Neural cell (in vitro differentiated cells): Measurements from ENCODE around the gene MAGI1. TPM values are rescaled to one million over a fixed set of nuclear protein-coding genes. Genes with fewer than 3 reads are reported as not detected.
A peak's percentile ranks its signal among the peaks of the same experiment; 100 is the strongest.

Source experiments
- H2AFZ ChIP-seq: fragments of 200-600, 300-800 bp; sonication (generic), shearing (Covaris generic); 2 replicates; pipeline ENCODE4 v1.6.0; 2014; ENCODE audit warnings: low read depth, mild to moderate bottlenecking, antibody characterized with exemption, low read length, moderate library complexity
- H3F3A ChIP-seq: fragments of 200-600 bp; shearing (Covaris generic); 2 replicates; pipeline ENCODE4 v1.6.1; 2016; ENCODE audit warnings: mild to moderate bottlenecking, moderate library complexity, mixed read lengths, antibody characterized with exemption, low read length; ENCODE audit not compliant: insufficient read depth, poor library complexity, severe bottlenecking
- H3K27ac ChIP-seq: fragments of 200-600, 300-800 bp; sonication (generic), shearing (Covaris generic); 2 replicates; pipeline ENCODE4 v1.5.1; 2014; ENCODE audit warnings: mild to moderate bottlenecking, low read length, moderate library complexity
- H3K27me3 ChIP-seq: fragments of 300-800, 200-600 bp; sonication (generic), shearing (Covaris generic); 2 replicates; pipeline ENCODE4 v1.6.0; 2014; ENCODE audit warnings: mild to moderate bottlenecking, low read depth, low read length, moderate library complexity; ENCODE audit not compliant: insufficient read depth
- H3K36me3 ChIP-seq: fragments of 300-800, 200-600 bp; sonication (generic), shearing (Covaris generic); 2 replicates; pipeline ENCODE4 v1.5.1; 2014; ENCODE audit warnings: mild to moderate bottlenecking, antibody characterized with exemption, low read length, moderate library complexity; ENCODE audit not compliant: insufficient read depth
- H3K4me2 ChIP-seq: fragments of 300-800, 200-600 bp; sonication (generic), shearing (Covaris generic); 2 replicates; pipeline ENCODE4 v1.6.0; 2014; ENCODE audit warnings: mild to moderate bottlenecking, low read length
- H3K4me3 ChIP-seq: fragments of 300-800, 200-600 bp; sonication (generic), shearing (Covaris generic); 2 replicates; pipeline ENCODE4 v1.5.1; 2014; ENCODE audit warnings: mild to moderate bottlenecking, low read length, moderate library complexity
- H3K79me2 ChIP-seq: fragments of 200-600 bp; shearing (Covaris generic); replicated peaks from 2 replicates; pipeline ENCODE4 v1.6.0; 2014; ENCODE audit warnings: mild to moderate bottlenecking, low read length, moderate library complexity; ENCODE audit not compliant: insufficient read depth
- H3K9ac ChIP-seq: fragments of 300-800, 200-600 bp; sonication (generic), shearing (Covaris generic); 2 replicates; pipeline ENCODE4 v1.6.1; 2016; ENCODE audit warnings: mild to moderate bottlenecking, low read length, mixed read lengths
- H3K9me2 ChIP-seq: fragments of 200-600 bp; shearing (Covaris generic); 2 replicates; pipeline ENCODE4 v1.6.1; 2016; ENCODE audit warnings: mild to moderate bottlenecking, low read length, mixed read lengths; ENCODE audit not compliant: insufficient read depth
- H3K9me3 ChIP-seq: fragments of 200-600, 300-800 bp; sonication (generic), shearing (Covaris generic); 2 replicates; pipeline ENCODE4 v1.6.1; 2016; ENCODE audit warnings: mild to moderate bottlenecking, mixed run types, low read length, moderate library complexity, mixed read lengths
- H4K20me1 ChIP-seq: fragments of 200-600 bp; shearing (Covaris generic); 2 replicates; pipeline ENCODE4 v1.6.1; 2016; ENCODE audit warnings: mild to moderate bottlenecking, mixed run types; ENCODE audit not compliant: insufficient read depth
- EP300 ChIP-seq: fragments of 450-650 bp; conservative IDR thresholded peaks from 2 replicates; pipeline ENCODE4 v1.6.1; 2014; ENCODE audit warnings: antibody characterized with exemption, mild to moderate bottlenecking, moderate library complexity; ENCODE audit not compliant: poor library complexity, severe bottlenecking
- EZH2 ChIP-seq: fragments of 200-600, 300-800 bp; shearing (Covaris generic), sonication (generic); IDR thresholded peaks from 2 replicates; pipeline ENCODE4 v1.6.1; 2014; ENCODE audit warnings: antibody characterized with exemption, low read length, borderline replicate concordance, mild to moderate bottlenecking; ENCODE audit not compliant: insufficient read depth, poor library complexity, severe bottlenecking
- MXI1 ChIP-seq: fragments of 450-650 bp; conservative IDR thresholded peaks from 2 replicates; pipeline ENCODE4 v1.6.1; 2014; ENCODE audit warnings: antibody characterized with exemption, mild to moderate bottlenecking; ENCODE audit not compliant: poor library complexity, severe bottlenecking
- POLR2AphosphoS5 ChIP-seq: IDR thresholded peaks from 2 replicates; pipeline ENCODE4 v1.6.1; 2012
- RAD21 ChIP-seq: fragments of 450-650 bp; conservative IDR thresholded peaks from 2 replicates; pipeline ENCODE4 v1.6.1; 2014; ENCODE audit warnings: antibody characterized with exemption, mild to moderate bottlenecking, moderate library complexity
- SMC3 ChIP-seq: fragments of 450-650 bp; conservative IDR thresholded peaks from 2 replicates; pipeline ENCODE4 v1.6.1; 2014; ENCODE audit warnings: antibody characterized with exemption, mild to moderate bottlenecking, moderate library complexity; ENCODE audit not compliant: poor library complexity
- TAF1 ChIP-seq: IDR thresholded peaks from 2 replicates; pipeline ENCODE4 v1.6.1; 2012; ENCODE audit warnings: low read depth
- polyA plus RNA-seq: library from polyadenylated mRNA; depleted of rRNA; stranded (reverse); fragments of >200 nt; gene quantifications from 2 replicates; pipeline ENCODE4 v1.2.3, GENCODE V29; 2014
- TF ChIP-seq, protein P1 (sequence below): fragments of 450-650 bp; IDR thresholded peaks from 2 replicates; pipeline ENCODE4 v1.5.1; 2014; ENCODE audit warnings: antibody characterized with exemption, mild to moderate bottlenecking, moderate library complexity; ENCODE audit not compliant: poor library complexity, severe bottlenecking
- TF ChIP-seq, protein P2 (sequence below): IDR thresholded peaks from 2 replicates; pipeline ENCODE4 v1.6.1; 2012; ENCODE audit warnings: borderline replicate concordance

MAGI1 gene
- polyA plus RNA-seq, 1 donor from 2014 or later, result 44.7 TPM

DNA sequence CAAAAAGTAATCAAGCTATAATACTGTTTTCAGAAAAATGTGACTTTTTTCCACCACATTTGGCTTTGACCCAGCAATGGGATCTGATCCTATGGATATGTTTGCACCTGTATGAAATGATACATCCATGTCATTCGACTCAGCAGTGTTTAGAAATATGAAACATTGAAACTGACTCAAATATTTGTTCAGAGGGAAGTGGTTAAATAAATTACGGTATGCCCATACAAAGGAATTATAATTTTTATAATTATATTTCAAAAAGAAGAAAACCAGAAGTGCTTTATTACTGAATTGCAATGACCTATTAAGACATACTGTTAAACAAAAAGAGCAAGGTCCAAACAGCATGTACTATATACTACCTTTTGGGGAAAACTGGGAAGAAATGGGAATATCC is 546.5 kb downstream of the MAGI1 start:
- no peak overlapping the region for H3K4me2 ChIP-seq
- no peak overlapping the region for H3K9ac ChIP-seq
- H3K36me3 ChIP-seq, result no peaks in the 10 kb centered on the region
- no peak for TF ChIP-seq TAF1
- no peaks in the 10 kb centered on the region for H4K20me1 ChIP-seq
- H3K27ac ChIP-seq, result no peak overlapping the region
- H3K9me3 ChIP-seq, result no peaks in the 10 kb centered on the region
- no peak overlapping the region for H2AFZ ChIP-seq
- no peak overlapping the region for H3K4me3 ChIP-seq
- H3K9me2 ChIP-seq, result no peaks in the 10 kb centered on the region
- H3F3A ChIP-seq, result no peaks in the 10 kb centered on the region
- no peaks in the 10 kb centered on the region for H3K79me2 ChIP-seq
- no peaks in the 10 kb centered on the region for H3K27me3 ChIP-seq

DNA sequence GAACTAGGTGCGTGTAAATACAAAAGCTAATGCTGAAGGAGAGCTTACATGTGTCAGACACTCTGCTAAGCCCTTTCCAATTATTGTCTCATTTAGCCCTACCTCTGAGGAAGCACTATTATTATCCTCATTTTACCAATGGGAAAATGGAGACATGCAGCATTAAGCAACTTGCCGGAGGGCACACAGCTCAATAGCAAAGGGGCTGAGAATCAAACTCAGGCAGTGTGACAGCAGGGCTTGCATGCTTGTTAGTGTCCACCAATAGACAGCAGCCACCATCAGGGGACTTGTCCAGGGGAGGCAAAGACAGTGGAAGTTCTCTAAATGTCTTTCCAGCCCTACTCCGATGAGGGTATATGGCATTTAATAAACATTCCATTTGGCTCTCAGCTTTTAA is 548.6 kb downstream of the MAGI1 start:
- H4K20me1 ChIP-seq, result no peaks in the 10 kb centered on the region
- peaks cover under 1% of the 10 kb centered on the region for H3K79me2 ChIP-seq
- H3K4me2 ChIP-seq, result no peak overlapping the region
- no peak overlapping the region for H3K4me3 ChIP-seq
- H3K36me3 ChIP-seq, result no peaks in the 10 kb centered on the region
- TF ChIP-seq, protein P1, sequence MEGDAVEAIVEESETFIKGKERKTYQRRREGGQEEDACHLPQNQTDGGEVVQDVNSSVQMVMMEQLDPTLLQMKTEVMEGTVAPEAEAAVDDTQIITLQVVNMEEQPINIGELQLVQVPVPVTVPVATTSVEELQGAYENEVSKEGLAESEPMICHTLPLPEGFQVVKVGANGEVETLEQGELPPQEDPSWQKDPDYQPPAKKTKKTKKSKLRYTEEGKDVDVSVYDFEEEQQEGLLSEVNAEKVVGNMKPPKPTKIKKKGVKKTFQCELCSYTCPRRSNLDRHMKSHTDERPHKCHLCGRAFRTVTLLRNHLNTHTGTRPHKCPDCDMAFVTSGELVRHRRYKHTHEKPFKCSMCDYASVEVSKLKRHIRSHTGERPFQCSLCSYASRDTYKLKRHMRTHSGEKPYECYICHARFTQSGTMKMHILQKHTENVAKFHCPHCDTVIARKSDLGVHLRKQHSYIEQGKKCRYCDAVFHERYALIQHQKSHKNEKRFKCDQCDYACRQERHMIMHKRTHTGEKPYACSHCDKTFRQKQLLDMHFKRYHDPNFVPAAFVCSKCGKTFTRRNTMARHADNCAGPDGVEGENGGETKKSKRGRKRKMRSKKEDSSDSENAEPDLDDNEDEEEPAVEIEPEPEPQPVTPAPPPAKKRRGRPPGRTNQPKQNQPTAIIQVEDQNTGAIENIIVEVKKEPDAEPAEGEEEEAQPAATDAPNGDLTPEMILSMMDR, result no peak
- peak; percentile 37 for TF ChIP-seq POLR2AphosphoS5
- H3K9me3 ChIP-seq, result no peaks in the 10 kb centered on the region
- H3K27me3 ChIP-seq, result no peaks in the 10 kb centered on the region
- no peak overlapping the region for H3K27ac ChIP-seq
- no peak overlapping the region for H2AFZ ChIP-seq
- no peak overlapping the region for H3K9ac ChIP-seq
- no peaks in the 10 kb centered on the region for H3K9me2 ChIP-seq
- no peaks in the 10 kb centered on the region for H3F3A ChIP-seq

DNA sequence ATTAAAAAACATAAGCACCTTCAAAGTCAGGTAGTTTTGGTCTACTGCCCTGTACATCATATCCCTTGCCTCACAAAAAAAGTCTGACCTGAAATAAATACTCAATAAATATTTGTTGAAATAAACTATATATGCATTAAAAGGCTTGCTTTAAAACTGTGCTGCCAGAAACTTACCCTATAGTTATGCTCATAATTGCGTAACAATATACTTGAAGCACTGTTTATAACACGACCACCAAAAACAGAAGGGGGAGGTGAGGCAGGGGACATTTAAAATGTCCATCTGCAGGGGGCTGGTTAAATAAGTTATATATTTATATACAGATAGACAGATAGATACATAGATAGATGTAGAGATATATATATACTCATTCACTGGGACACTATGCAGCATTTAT is 549.5 kb downstream of the MAGI1 start:
- H3K4me2 ChIP-seq, result no peak overlapping the region
- TF ChIP-seq SMC3, result no peak
- TF ChIP-seq TAF1, result no peak
- no peaks in the 10 kb centered on the region for H3F3A ChIP-seq
- H3K9ac ChIP-seq, result no peak overlapping the region
- H3K4me3 ChIP-seq, result no peak overlapping the region
- no peaks in the 10 kb centered on the region for H3K36me3 ChIP-seq
- H3K79me2 ChIP-seq, result peaks cover 9% of the 10 kb centered on the region
- no peaks in the 10 kb centered on the region for H3K27me3 ChIP-seq
- no peaks in the 10 kb centered on the region for H3K9me3 ChIP-seq
- H3K9me2 ChIP-seq, result no peaks in the 10 kb centered on the region
- H3K27ac ChIP-seq, result no peak overlapping the region
- H4K20me1 ChIP-seq, result no peaks in the 10 kb centered on the region
- H2AFZ ChIP-seq, result no peak overlapping the region

DNA sequence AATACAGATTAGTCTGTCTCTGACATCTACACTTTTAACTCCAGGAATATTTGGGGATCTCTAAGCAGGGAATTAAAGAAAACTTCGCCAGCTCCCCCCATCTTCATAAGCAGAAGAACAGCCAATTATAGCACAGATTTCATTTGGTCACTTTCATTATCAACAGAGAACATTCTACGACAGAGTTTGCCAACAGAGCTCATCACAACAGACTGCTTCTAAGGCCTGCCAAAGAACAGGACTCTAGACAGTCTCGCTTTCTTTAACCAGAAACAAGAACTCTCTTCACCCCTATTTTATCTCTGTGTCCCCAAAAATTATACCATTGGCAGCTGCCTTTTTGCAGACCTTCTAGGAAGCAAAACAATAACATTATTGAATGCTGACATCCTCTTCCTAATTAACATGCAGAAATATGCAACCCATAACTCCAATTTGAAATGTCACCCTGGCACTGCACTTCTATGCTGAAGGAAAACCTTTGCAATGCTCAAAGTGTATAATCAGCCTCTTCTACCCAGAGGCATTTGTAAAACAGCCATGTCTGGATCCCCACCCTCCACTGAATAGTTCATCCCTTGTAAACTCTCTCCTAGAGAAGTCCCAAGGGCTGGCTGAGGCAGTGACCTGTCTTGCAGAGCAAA is 552.8 kb downstream of the MAGI1 start:
- Histone ChIP-seq H3K4me2 (no peak overlapping the region), H3K27ac (no peak overlapping the region), H3K9ac (no peak overlapping the region), H3K27me3 (no peaks in the 10 kb centered on the region), H3K9me2 (no peaks in the 10 kb centered on the region), H3F3A (no peaks in the 10 kb centered on the region), H3K4me3 (no peak overlapping the region), H3K79me2 (peaks cover 13% of the 10 kb centered on the region), H3K9me3 (no peaks in the 10 kb centered on the region), H4K20me1 (no peaks in the 10 kb centered on the region), H2AFZ (no peak overlapping the region), H3K36me3 (no peaks in the 10 kb centered on the region)
- TF ChIP-seq, protein P2, sequence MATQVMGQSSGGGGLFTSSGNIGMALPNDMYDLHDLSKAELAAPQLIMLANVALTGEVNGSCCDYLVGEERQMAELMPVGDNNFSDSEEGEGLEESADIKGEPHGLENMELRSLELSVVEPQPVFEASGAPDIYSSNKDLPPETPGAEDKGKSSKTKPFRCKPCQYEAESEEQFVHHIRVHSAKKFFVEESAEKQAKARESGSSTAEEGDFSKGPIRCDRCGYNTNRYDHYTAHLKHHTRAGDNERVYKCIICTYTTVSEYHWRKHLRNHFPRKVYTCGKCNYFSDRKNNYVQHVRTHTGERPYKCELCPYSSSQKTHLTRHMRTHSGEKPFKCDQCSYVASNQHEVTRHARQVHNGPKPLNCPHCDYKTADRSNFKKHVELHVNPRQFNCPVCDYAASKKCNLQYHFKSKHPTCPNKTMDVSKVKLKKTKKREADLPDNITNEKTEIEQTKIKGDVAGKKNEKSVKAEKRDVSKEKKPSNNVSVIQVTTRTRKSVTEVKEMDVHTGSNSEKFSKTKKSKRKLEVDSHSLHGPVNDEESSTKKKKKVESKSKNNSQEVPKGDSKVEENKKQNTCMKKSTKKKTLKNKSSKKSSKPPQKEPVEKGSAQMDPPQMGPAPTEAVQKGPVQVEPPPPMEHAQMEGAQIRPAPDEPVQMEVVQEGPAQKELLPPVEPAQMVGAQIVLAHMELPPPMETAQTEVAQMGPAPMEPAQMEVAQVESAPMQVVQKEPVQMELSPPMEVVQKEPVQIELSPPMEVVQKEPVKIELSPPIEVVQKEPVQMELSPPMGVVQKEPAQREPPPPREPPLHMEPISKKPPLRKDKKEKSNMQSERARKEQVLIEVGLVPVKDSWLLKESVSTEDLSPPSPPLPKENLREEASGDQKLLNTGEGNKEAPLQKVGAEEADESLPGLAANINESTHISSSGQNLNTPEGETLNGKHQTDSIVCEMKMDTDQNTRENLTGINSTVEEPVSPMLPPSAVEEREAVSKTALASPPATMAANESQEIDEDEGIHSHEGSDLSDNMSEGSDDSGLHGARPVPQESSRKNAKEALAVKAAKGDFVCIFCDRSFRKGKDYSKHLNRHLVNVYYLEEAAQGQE, result no peak
- TF ChIP-seq EZH2 (no peak), SMC3 (no peak), RAD21 (no peak), MXI1 (no peak), POLR2AphosphoS5 (no peak), EP300 (no peak), TAF1 (no peak)
- TF ChIP-seq, protein P1, result no peak
